Suppressor macrophage treated with lipopolysaccharide for 4 hours (primary cell): ENCODE data around the gene TP53AIP1.
A peak's percentile ranks its signal among the peaks of the same experiment; 100 is the strongest.

Experiments
- DNase-seq: peaks from one replicate; pipeline ENCODE4 v3.0.0-alpha.2; 2020

The TP53AIP1 gene

GRCh38 chr11:128904656-128905344 lies 37.9 kb downstream of the TP53AIP1 start:
- peak; percentile 74 for DNase-seq

GRCh38 chr11:128904303-128904655 lies 38.4 kb downstream of the TP53AIP1 start:
- DNase-seq: no peak

- peak; percentile 80 for DNase-seq
These were observed 39.2 kb downstream of the TP53AIP1 start for GRCh38 chr11:128903248-128904061.

- DNase-seq: no peak
These were observed 40.1 kb downstream of the TP53AIP1 start for GRCh38 chr11:128902515-128903066.

- no peak for DNase-seq
These were observed 40.8 kb downstream of the TP53AIP1 start for GRCh38 chr11:128901653-128902514.

GRCh38 chr11:128900468-128900867 lies 42.2 kb downstream of the TP53AIP1 start:
- no peak for DNase-seq

- no peak for DNase-seq
These were observed 43.9 kb downstream of the TP53AIP1 start for GRCh38 chr11:128898580-128899344.

GRCh38 chr11:128897826-128898225 lies 44.8 kb downstream of the TP53AIP1 start:
- no peak for DNase-seq

GRCh38 chr11:128896356-128896755 lies 46.3 kb downstream of the TP53AIP1 start:
- DNase-seq: no peak

GRCh38 chr11:128895526-128895925 lies 47.1 kb downstream of the TP53AIP1 start:
- no peak for DNase-seq

GRCh38 chr11:128894685-128895084 lies 48.0 kb downstream of the TP53AIP1 start:
- DNase-seq: no peak

GRCh38 chr11:128894286-128894681 lies 48.4 kb downstream of the TP53AIP1 start:
- DNase-seq: no peak

GRCh38 chr11:128893578-128894285 lies 48.9 kb downstream of the TP53AIP1 start:
- no peak for DNase-seq

- DNase-seq: no peak
These were observed 49.7 kb downstream of the TP53AIP1 start for GRCh38 chr11:128892866-128893565.

GRCh38 chr11:128891913-128892398 lies 50.7 kb downstream of the TP53AIP1 start:
- DNase-seq: no peak

GRCh38 chr11:128890543-128891368 lies 51.9 kb downstream of the TP53AIP1 start, which contains the start of gene KCNJ5:
Gene KCNJ5 (plus strand): TSS chr11:128891356. CDS start chr11:128911274, 19,918 bp downstream.
- DNase-seq: peak; percentile 43

- DNase-seq: no peak
These were observed 52.5 kb downstream of the TP53AIP1 start for GRCh38 chr11:128890216-128890542.

GRCh38 chr11:128889657-128890213 lies 52.9 kb downstream of the TP53AIP1 start:
- no peak for DNase-seq
